H9 (cell line): Measurements from ENCODE around the gene OXSR1. TPM values are rescaled to one million over a fixed set of nuclear protein-coding genes. Genes with fewer than 3 reads are reported as not detected.

Source experiments
- DNase-seq: peaks from one replicate; pipeline ENCODE4 v3.0.0-alpha.2; 2017
- H2AFZ ChIP-seq: one replicate; pipeline ENCODE4 v1.6.1; 2013; ENCODE audit warnings: mild to moderate bottlenecking, low read length, control low read depth, moderate library complexity
- H2AK5ac ChIP-seq: 2 replicates; pipeline ENCODE4 v1.6.1; 2013; ENCODE audit warnings: low read length, control low read depth, mixed read lengths; ENCODE audit not compliant: insufficient read length
- H2BK120ac ChIP-seq: one replicate; pipeline ENCODE4 v1.6.1; 2013; ENCODE audit warnings: low read depth, mild to moderate bottlenecking, low read length, control low read depth, inconsistent platforms; ENCODE audit not compliant: poor library complexity, severe bottlenecking
- H2BK12ac ChIP-seq: 2 replicates; pipeline ENCODE4 v1.6.1; 2013; ENCODE audit warnings: low read length, control low read depth, mixed read lengths, low read depth; ENCODE audit not compliant: insufficient read length
- H2BK15ac ChIP-seq: 2 replicates; pipeline ENCODE4 v1.6.1; 2013; ENCODE audit warnings: low read depth, low read length, control low read depth
- H2BK20ac ChIP-seq: one replicate; pipeline ENCODE4 v1.6.1; 2013; ENCODE audit warnings: low read depth, mild to moderate bottlenecking, low read length, control low read depth, inconsistent platforms; ENCODE audit not compliant: poor library complexity, severe bottlenecking
- H2BK5ac ChIP-seq: 2 replicates; pipeline ENCODE4 v1.6.1; 2013; ENCODE audit warnings: low read length, control low read depth, mixed read lengths; ENCODE audit not compliant: insufficient read length
- H3K14ac ChIP-seq: 2 replicates; pipeline ENCODE4 v1.6.1; 2013; ENCODE audit warnings: low read length, control low read depth; ENCODE audit not compliant: insufficient read depth
- H3K18ac ChIP-seq: 2 replicates; pipeline ENCODE4 v1.6.1; 2013; ENCODE audit warnings: low read depth, mild to moderate bottlenecking, mixed read lengths, low read length, control low read depth; ENCODE audit not compliant: insufficient read length
- H3K23ac ChIP-seq: 2 replicates; pipeline ENCODE4 v1.6.1; 2013; ENCODE audit warnings: low read length, control low read depth, mixed read lengths, low read depth; ENCODE audit not compliant: insufficient read length
- H3K23me2 ChIP-seq: 2 replicates; pipeline ENCODE4 v1.6.1; 2013; ENCODE audit warnings: low read depth, mild to moderate bottlenecking, mixed read lengths, low read length, control low read depth; ENCODE audit not compliant: insufficient read length, poor library complexity, severe bottlenecking
- H3K27ac ChIP-seq: 2 replicates; pipeline ENCODE4 v1.5.1; 2013; ENCODE audit warnings: low read length, control low read depth, mixed read lengths, low read depth; ENCODE audit not compliant: insufficient read length
- H3K27me3 ChIP-seq: 2 replicates; pipeline ENCODE4 v1.6.1; 2013; ENCODE audit warnings: low read length, control low read depth, inconsistent platforms; ENCODE audit not compliant: insufficient read depth
- H3K4ac ChIP-seq: 2 replicates; pipeline ENCODE4 v1.6.1; 2013; ENCODE audit warnings: low read depth, mild to moderate bottlenecking, control low read depth, inconsistent platforms, low read length, moderate library complexity
- H3K4me1 ChIP-seq: 2 replicates; pipeline ENCODE4 v1.6.1; 2013; ENCODE audit warnings: low read length, control low read depth, inconsistent platforms; ENCODE audit not compliant: insufficient read depth
- H3K4me2 ChIP-seq: 2 replicates; pipeline ENCODE4 v1.6.1; 2013; ENCODE audit warnings: low read length, control low read depth, mixed read lengths; ENCODE audit not compliant: insufficient read length, insufficient read depth
- H3K56ac ChIP-seq: 2 replicates; pipeline ENCODE4 v1.6.1; 2013; ENCODE audit warnings: low read depth, mild to moderate bottlenecking, mixed read lengths, low read length, control low read depth; ENCODE audit not compliant: insufficient read length
- H3K79me1 ChIP-seq: 2 replicates; pipeline ENCODE4 v1.6.1; 2013; ENCODE audit warnings: low read depth, mild to moderate bottlenecking, moderate library complexity, low read length, control low read depth, inconsistent platforms; ENCODE audit not compliant: insufficient read depth, poor library complexity, severe bottlenecking
- H3K79me2 ChIP-seq: 2 replicates; pipeline ENCODE4 v1.6.1; 2013; ENCODE audit warnings: low read length, control low read depth, inconsistent platforms; ENCODE audit not compliant: insufficient read depth
- H3K9ac ChIP-seq: 2 replicates; pipeline ENCODE4 v1.6.1; 2013; ENCODE audit warnings: low read length, control low read depth, mixed read lengths; ENCODE audit not compliant: insufficient read length; ENCODE audit errors: extremely low read depth
- H3K9me3 ChIP-seq: one replicate; pipeline ENCODE4 v1.6.1; 2013; ENCODE audit warnings: low read depth, low read length, inconsistent platforms; ENCODE audit not compliant: control insufficient read depth
- H3T11ph ChIP-seq: one replicate; pipeline ENCODE4 v1.6.1; 2013; ENCODE audit warnings: mild to moderate bottlenecking, low read length, control low read depth, inconsistent platforms
- H4K20me1 ChIP-seq: one replicate; pipeline ENCODE4 v1.6.1; 2013; ENCODE audit not compliant: control insufficient read depth, insufficient read length, insufficient read depth
- H4K5ac ChIP-seq: 2 replicates; pipeline ENCODE4 v1.6.1; 2013; ENCODE audit warnings: low read depth, mild to moderate bottlenecking, mixed read lengths, low read length, control low read depth; ENCODE audit not compliant: insufficient read length
- H4K8ac ChIP-seq: replicated peaks from 2 replicates; pipeline ENCODE4 v1.6.1; 2013; ENCODE audit warnings: low read length, control low read depth, mixed read lengths, low read depth; ENCODE audit not compliant: insufficient read length
- H4K91ac ChIP-seq: 2 replicates; pipeline ENCODE4 v1.6.1; 2013; ENCODE audit warnings: low read depth, mild to moderate bottlenecking, moderate library complexity, mixed read lengths, low read length, control low read depth; ENCODE audit not compliant: insufficient read length
- H3K27ac Mint-ChIP-seq, 3 experiments: 2 replicates in 2 of 3; 3 replicates in 1 of 3; pipeline ENCODE4 v1.8.0; 2020 to 2021; ENCODE audit warnings: mixed read lengths in 3 of 3, mild to moderate bottlenecking in 1 of 3, moderate library complexity in 1 of 3
- H3K27me3 Mint-ChIP-seq: 2 replicates; pipeline ENCODE4 v1.8.0; 2021; ENCODE audit warnings: low read depth, mild to moderate bottlenecking, moderate library complexity, mixed read lengths
- H3K36me3 Mint-ChIP-seq, 3 experiments: 2 replicates in 2 of 3; 3 replicates in 1 of 3; pipeline ENCODE4 v1.8.0; 2020 to 2021; ENCODE audit warnings: low read depth in 3 of 3, mixed read lengths in 3 of 3; ENCODE audit not compliant: insufficient read depth in 1 of 3
- H3K4me1 Mint-ChIP-seq, 2 experiments: 2 replicates each; pipeline ENCODE4 v1.8.0; 2020; ENCODE audit warnings: mixed read lengths in 2 of 2
- H3K4me3 Mint-ChIP-seq, 2 experiments: 2 replicates in 1 of 2; 3 replicates in 1 of 2; pipeline ENCODE4 v1.8.0; 2020 to 2021; ENCODE audit warnings: mild to moderate bottlenecking in 2 of 2, mixed read lengths in 2 of 2, moderate library complexity in 1 of 2
- H3K9me3 Mint-ChIP-seq, 2 experiments: 2 replicates in 1 of 2; 3 replicates in 1 of 2; pipeline ENCODE4 v1.8.0; 2020; ENCODE audit warnings: mild to moderate bottlenecking in 2 of 2, mixed read lengths in 2 of 2, moderate library complexity in 1 of 2
- WGBS: extraction: QIAGEN DNeasy Blood & Tissue Kit; methylation state at CpG from one replicate; pipeline ENCODE4 v1.1.7; 2013; ENCODE audit warnings: missing lambda C conversion rate, low lambda C conversion rate, mixed read lengths; ENCODE audit not compliant: insufficient read length; ENCODE audit errors: extremely low coverage; 5-methylcytosine and 5-hydroxymethylcytosine counted together
- total RNA-seq: library from RNA; stranded (reverse); gene quantifications from 2 replicates; pipeline ENCODE4 v1.2.1, GENCODE V29; 2021
- TF ChIP-seq, protein P1 (sequence below): fragments of 200-600 bp; sonication (generic); conservative IDR thresholded peaks from 3 replicates; pipeline ENCODE4 v1.8.0; 2021; ENCODE audit warnings: antibody characterized with exemption, mild to moderate bottlenecking

Gene OXSR1
- total RNA-seq, 1 experiment from 2014 or later: 54.1 TPM

GRCh38 chr3:38214560-38214959, 49.2 kb downstream of the OXSR1 start:
- no peak overlapping the region for H3K9ac ChIP-seq
- no peaks in the 10 kb centered on the region for H3K79me2 ChIP-seq
- H3T11ph ChIP-seq: no peak overlapping the region
- no peak overlapping the region for H2BK15ac ChIP-seq
- no peak overlapping the region for H2BK20ac ChIP-seq
- H3K56ac ChIP-seq: no peak overlapping the region
- no peak overlapping the region for H2BK12ac ChIP-seq
- TF ChIP-seq, protein P1, sequence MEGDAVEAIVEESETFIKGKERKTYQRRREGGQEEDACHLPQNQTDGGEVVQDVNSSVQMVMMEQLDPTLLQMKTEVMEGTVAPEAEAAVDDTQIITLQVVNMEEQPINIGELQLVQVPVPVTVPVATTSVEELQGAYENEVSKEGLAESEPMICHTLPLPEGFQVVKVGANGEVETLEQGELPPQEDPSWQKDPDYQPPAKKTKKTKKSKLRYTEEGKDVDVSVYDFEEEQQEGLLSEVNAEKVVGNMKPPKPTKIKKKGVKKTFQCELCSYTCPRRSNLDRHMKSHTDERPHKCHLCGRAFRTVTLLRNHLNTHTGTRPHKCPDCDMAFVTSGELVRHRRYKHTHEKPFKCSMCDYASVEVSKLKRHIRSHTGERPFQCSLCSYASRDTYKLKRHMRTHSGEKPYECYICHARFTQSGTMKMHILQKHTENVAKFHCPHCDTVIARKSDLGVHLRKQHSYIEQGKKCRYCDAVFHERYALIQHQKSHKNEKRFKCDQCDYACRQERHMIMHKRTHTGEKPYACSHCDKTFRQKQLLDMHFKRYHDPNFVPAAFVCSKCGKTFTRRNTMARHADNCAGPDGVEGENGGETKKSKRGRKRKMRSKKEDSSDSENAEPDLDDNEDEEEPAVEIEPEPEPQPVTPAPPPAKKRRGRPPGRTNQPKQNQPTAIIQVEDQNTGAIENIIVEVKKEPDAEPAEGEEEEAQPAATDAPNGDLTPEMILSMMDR: no peak
- Mint-ChIP-seq H3K36me3 (peaks cover 7 to 25% (median 19%) of the 10 kb centered on the region in 3 experiments; a peak in 5 of 7 replicates), H3K27ac (no peak overlapping the region), H3K27me3 (no peaks in the 10 kb centered on the region), H3K4me3 (no peak overlapping the region), H3K4me1 (no peaks in the 10 kb centered on the region), H3K9me3 (no peaks in the 10 kb centered on the region)
- WGBS: no CpG with 5 or more reads among the region's 2 CpGs
- H3K23me2 ChIP-seq: no peaks in the 10 kb centered on the region
- no peak overlapping the region for H2AK5ac ChIP-seq
- H3K23ac ChIP-seq: no peak overlapping the region
- H4K91ac ChIP-seq: no peak overlapping the region
- H3K18ac ChIP-seq: no peak overlapping the region
- no peaks in the 10 kb centered on the region for H3K4me1 ChIP-seq
- peaks cover 2% of the 10 kb centered on the region for H3K79me1 ChIP-seq
- no peak overlapping the region for H2BK5ac ChIP-seq
- H3K14ac ChIP-seq: no peak overlapping the region
- no peak overlapping the region for H4K8ac ChIP-seq
- no peak overlapping the region for H2BK120ac ChIP-seq
- H3K4ac ChIP-seq: no peak overlapping the region
- no peak for DNase-seq
- H3K4me2 ChIP-seq: no peak overlapping the region
- no peaks in the 10 kb centered on the region for H4K20me1 ChIP-seq
- no peak overlapping the region for H2AFZ ChIP-seq
- no peak overlapping the region for H4K5ac ChIP-seq
- H3K27me3 ChIP-seq: no peaks in the 10 kb centered on the region
- no peaks in the 10 kb centered on the region for H3K9me3 ChIP-seq
- no peak overlapping the region for H3K27ac ChIP-seq
